HEK293 (cell line): ENCODE measurements around the gene MYO15B.

Experiments used
- CTCF ChIA-PET: fragments of 350-600 bp; formaldehyde crosslinking; extraction: SDS; loops from one replicate; lab custom pipeline; 2021; ENCODE audit warnings: antibody characterized with exemption; lab: Yijun Ruan, JAX
- POLR2A ChIA-PET: fragments of 300-600 bp; formaldehyde crosslinking; extraction: SDS; loops from one replicate; lab custom pipeline; 2020; ENCODE audit warnings: antibody characterized with exemption, inconsistent platforms; lab: Yijun Ruan, JAX
- H3K27ac ChIP-seq: fragments of 200-500 bp; sonication (Bioruptor generic); 2 replicates; pipeline ENCODE4 v1.5.1; 2014; ENCODE audit warnings: low read depth, low read length, control low read depth, inconsistent platforms; ENCODE audit errors: extremely low read depth
- H3K36me3 ChIP-seq, 2 experiments: fragments of 200-500 bp in 1 of 2; sonication (Bioruptor generic) in 1 of 2; 1 replicate in 1 of 2; 2 replicates in 1 of 2; pipeline ENCODE4 v1.5.1; 2014 to 2017; ENCODE audit warnings: inconsistent platforms in 2 of 2, low read length in 2 of 2; ENCODE audit not compliant: control insufficient read depth in 2 of 2, insufficient read depth in 1 of 2
- H3K4me1 ChIP-seq: fragments of 200-500 bp; sonication (Bioruptor generic); 2 replicates; pipeline ENCODE4 v1.5.1; 2014; ENCODE audit warnings: mild to moderate bottlenecking, low read length, inconsistent platforms; ENCODE audit not compliant: control insufficient read depth, insufficient read depth
- H3K4me3 ChIP-seq: 2 replicates; pipeline ENCODE4 v1.5.1; 2011; ENCODE audit warnings: low read depth, mild to moderate bottlenecking, control low read depth, low read length, moderate library complexity
- H3K9me3 ChIP-seq: fragments of 200-500 bp; sonication (Bioruptor generic); 2 replicates; pipeline ENCODE4 v1.5.1; 2014; ENCODE audit warnings: low read depth, low read length, inconsistent platforms; ENCODE audit not compliant: control insufficient read depth, insufficient read depth
- BCL11A ChIP-seq: fragments of 450-650 bp; formaldehyde crosslinking; IDR thresholded peaks from 2 replicates; pipeline ENCODE4 v1.5.1; 2016; ENCODE audit warnings: low read depth, missing biosample characterization, missing genetic modification characterization
- BCL6B ChIP-seq: fragments of 450-650 bp; formaldehyde crosslinking; IDR thresholded peaks from 2 replicates; pipeline ENCODE4 v1.5.1; 2017; ENCODE audit warnings: missing biosample characterization, missing genetic modification characterization
- HOXD13 ChIP-seq: sonication (generic); formaldehyde crosslinking; IDR thresholded peaks from 2 replicates; pipeline ENCODE4 v1.8.0; 2022; ENCODE audit warnings: missing genetic modification reagents, borderline replicate concordance
- KLF10 ChIP-seq: fragments of 450-650 bp; IDR thresholded peaks from 2 replicates; pipeline ENCODE4 v1.5.1; 2018; ENCODE audit warnings: missing biosample characterization, mild to moderate bottlenecking, missing genetic modification characterization
- SETDB1 ChIP-seq: IDR thresholded peaks from one replicate; pipeline ENCODE4 v1.6.1; 2017; ENCODE audit warnings: mild to moderate bottlenecking, low read length, moderate library complexity, mixed read lengths; ENCODE audit not compliant: insufficient read length
- YY2 ChIP-seq: fragments of 450-650 bp; formaldehyde crosslinking; IDR thresholded peaks from 2 replicates; pipeline ENCODE4 v1.5.1; 2016; ENCODE audit warnings: missing biosample characterization, missing genetic modification characterization
- ZBTB6 ChIP-seq: fragments of 450-650 bp; formaldehyde crosslinking; IDR thresholded peaks from 2 replicates; pipeline ENCODE4 v1.5.1; 2017; ENCODE audit warnings: missing biosample characterization, missing genetic modification characterization
- ZEB2 ChIP-seq: fragments of 450-650 bp; formaldehyde crosslinking; IDR thresholded peaks from 2 replicates; pipeline ENCODE4 v1.5.1; 2016; ENCODE audit warnings: missing biosample characterization, missing genetic modification characterization
- ZFP3 ChIP-seq: fragments of 450-650 bp; formaldehyde crosslinking; IDR thresholded peaks from 2 replicates; pipeline ENCODE4 v1.5.1; 2016; ENCODE audit warnings: low read depth, missing biosample characterization, missing genetic modification characterization
- ZFP41 ChIP-seq: fragments of 450-650 bp; formaldehyde crosslinking; IDR thresholded peaks from 2 replicates; pipeline ENCODE4 v1.5.1; 2016; ENCODE audit warnings: missing biosample characterization, missing genetic modification characterization, borderline replicate concordance
- ZNF146 ChIP-seq: fragments of 450-650 bp; formaldehyde crosslinking; IDR thresholded peaks from 2 replicates; pipeline ENCODE4 v1.5.1; 2016; ENCODE audit warnings: missing biosample characterization, missing genetic modification characterization
- ZNF16 ChIP-seq: fragments of 450-650 bp; formaldehyde crosslinking; IDR thresholded peaks from 2 replicates; pipeline ENCODE4 v1.5.1; 2016; ENCODE audit warnings: low read depth, missing biosample characterization, missing genetic modification characterization
- ZNF175 ChIP-seq: fragments of 450-650 bp; formaldehyde crosslinking; IDR thresholded peaks from 2 replicates; pipeline ENCODE4 v1.5.1; 2016; ENCODE audit warnings: missing biosample characterization, missing genetic modification characterization
- ZNF221 ChIP-seq: fragments of 450-650 bp; formaldehyde crosslinking; IDR thresholded peaks from 2 replicates; pipeline ENCODE4 v1.5.1; 2017; ENCODE audit warnings: missing biosample characterization, missing genetic modification characterization, borderline replicate concordance
- ZNF362 ChIP-seq: fragments of 450-650 bp; formaldehyde crosslinking; IDR thresholded peaks from 2 replicates; pipeline ENCODE4 v1.5.1; 2016; ENCODE audit warnings: missing biosample characterization, missing genetic modification characterization
- ZNF530 ChIP-seq: fragments of 450-650 bp; formaldehyde crosslinking; IDR thresholded peaks from 2 replicates; pipeline ENCODE4 v1.5.1; 2016; ENCODE audit warnings: low read depth, missing biosample characterization, missing genetic modification characterization
- ZNF596 ChIP-seq: fragments of 450-650 bp; IDR thresholded peaks from 2 replicates; pipeline ENCODE4 v1.5.0; 2018; ENCODE audit warnings: missing biosample characterization, mild to moderate bottlenecking, missing genetic modification characterization, moderate library complexity
- ZNF610 ChIP-seq: fragments of 450-650 bp; formaldehyde crosslinking; IDR thresholded peaks from 2 replicates; pipeline ENCODE4 v1.5.1; 2016; ENCODE audit warnings: missing biosample characterization, missing genetic modification characterization, borderline replicate concordance
- ZNF670 ChIP-seq: fragments of 450-650 bp; formaldehyde crosslinking; IDR thresholded peaks from 2 replicates; pipeline ENCODE4 v1.5.1; 2016; ENCODE audit warnings: missing biosample characterization, missing genetic modification characterization, low read depth
- ZNF747 ChIP-seq: fragments of 450-650 bp; formaldehyde crosslinking; IDR thresholded peaks from 2 replicates; pipeline ENCODE4 v1.5.1; 2016; ENCODE audit warnings: missing biosample characterization, missing genetic modification characterization
- ZNF777 ChIP-seq: fragments of 450-650 bp; formaldehyde crosslinking; IDR thresholded peaks from 2 replicates; pipeline ENCODE4 v1.5.1; 2017; ENCODE audit warnings: missing biosample characterization, missing genetic modification characterization, borderline replicate concordance

The MYO15B gene

DNA sequence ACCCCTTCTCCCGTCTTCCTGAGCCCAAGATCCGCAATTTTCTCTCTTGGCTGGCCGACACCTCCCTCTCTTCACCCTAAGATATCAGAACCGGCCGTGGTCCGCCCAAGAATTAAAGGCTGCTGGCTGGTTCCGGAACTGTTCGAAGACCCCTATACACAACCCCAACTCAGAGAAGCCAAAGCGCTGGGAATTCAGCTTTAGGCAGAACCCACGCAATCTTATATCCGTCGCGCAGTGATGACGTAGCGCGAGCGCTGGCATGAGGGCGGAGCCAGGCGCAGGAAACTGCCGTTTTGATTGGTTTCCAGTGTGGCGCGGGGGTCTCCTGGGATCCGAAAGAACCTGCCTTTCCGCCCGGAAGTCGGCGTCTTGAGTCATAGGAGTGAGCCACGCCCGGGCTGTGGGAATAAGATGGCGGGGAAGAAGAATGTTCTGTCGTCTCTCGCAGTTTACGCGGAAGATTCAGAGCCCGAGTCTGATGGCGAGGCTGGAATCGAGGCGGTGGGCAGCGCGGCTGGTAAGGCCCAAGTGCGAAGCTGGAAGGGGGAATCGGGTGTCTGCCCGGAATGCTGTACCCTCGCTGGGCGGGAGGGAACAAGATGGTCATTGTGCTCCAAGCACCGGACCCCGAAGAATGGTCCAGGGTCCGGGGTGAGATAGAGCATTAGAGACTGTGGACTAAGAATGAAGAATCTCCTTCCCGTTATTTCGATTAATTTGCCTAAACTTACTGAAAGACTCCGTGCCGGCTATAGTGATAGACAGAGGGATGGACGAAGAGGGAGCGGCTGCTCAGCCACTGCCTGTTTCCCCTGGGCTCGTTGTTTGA, 79.6 kb downstream of the MYO15B start, which contains the start of the genes RECQL5 and SAP30BP (continued):
- TF ChIP-seq ZBTB6 (tag by site-specific recombination) (no peak), ZNF747 (tag by site-specific recombination) (no peak), KLF10 (tag by site-specific recombination) (no peak), ZNF221 (tag by site-specific recombination) (no peak), YY2 (peak; percentile 89), ZNF610 (tag by site-specific recombination) (no peak), HOXD13 (0 out of 2 replicates have a peak, but pooled peaks have one; percentile 35), ZNF146 (peak; percentile 32), ZEB2 (tag by site-specific recombination) (peak; percentile 14; the same call in 1 of the 2 replicates), ZNF596 (tag by site-specific recombination) (no peak), ZNF16 (tag by site-specific recombination) (no peak)
- TF ChIP-seq, all 188 proteins: peak for 34

DNA sequence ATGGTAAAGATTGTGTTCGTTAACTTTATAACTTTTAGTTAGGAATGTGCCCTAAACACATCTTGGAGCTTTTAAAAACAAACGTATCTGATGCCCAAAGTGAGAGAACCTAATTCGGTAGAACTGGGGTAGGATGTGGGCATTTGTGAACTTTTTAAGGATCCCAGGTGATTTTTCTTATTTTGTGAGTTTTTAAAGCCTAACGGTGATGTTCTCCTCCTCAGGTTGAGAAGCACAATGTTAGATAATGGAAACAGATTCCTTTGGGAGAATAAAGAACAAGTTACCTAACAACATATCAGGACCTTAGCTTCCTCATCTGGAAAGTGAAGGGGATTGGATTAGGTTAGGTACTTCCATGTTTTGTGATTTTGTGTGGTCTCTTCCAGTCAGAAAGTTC, 80.2 kb downstream of the MYO15B start:
- Histone ChIP-seq H3K4me1 (peaks cover 10% of the 10 kb centered on the region; the same call in 1 of the 2 replicates), H3K36me3 (peaks cover 48 to 64% of the 10 kb centered on the region in 2 experiments), H3K9me3 (no peaks in the 10 kb centered on the region), H3K4me3 (peak overlapping the region; percentile 95), H3K27ac (no peak overlapping the region)
- TF ChIP-seq ZNF670 (tag by site-specific recombination): no peak
- no peak for TF ChIP-seq ZNF596 (tag by site-specific recombination)
- TF ChIP-seq BCL6B: no peak
- TF ChIP-seq SETDB1: no peak
- no peak for TF ChIP-seq ZNF362 (tag by site-specific recombination)
- no peak for TF ChIP-seq ZNF530 (tag by site-specific recombination)
- TF ChIP-seq ZNF175 (tag by site-specific recombination): no peak
- no peak for TF ChIP-seq ZNF777
- no peak for TF ChIP-seq ZFP3 (tag by site-specific recombination)
- no peak for TF ChIP-seq ZFP41 (tag by site-specific recombination)
- TF ChIP-seq BCL11A (tag by site-specific recombination): no peak
- no peak for TF ChIP-seq YY2
- ChIA-PET POLR2A (interaction anchor here (1.1 to 3.3 kb wide), 6 partner anchors 10 to 150 kb away, joined by 3 to 11 read pairs (median 6); a partner anchor contains a TSS), CTCF (interaction anchor here (4.0 to 4.6 kb wide), 2 partner anchors 34 to 81 kb away, joined by 42 to 48 read pairs; partner anchors contain the start of gene SMIM5)
